Endothelial cell of umbilical vein (primary cell): Measurements from ENCODE around the gene COL4A2. TPM values are rescaled to one million over a fixed set of nuclear protein-coding genes. Genes with fewer than 3 reads are reported as not detected.

ENCODE experiments used
- BruUV-seq: library from RNA; stranded (reverse); fragments of 400-500 nt; replicated peaks from 2 replicates; lab custom pipeline; 2021; lab: Mats Ljungman, UMichigan
- CTCF ChIA-PET: fragments of 300-600, 350-600 bp; sonication (Branson Sonifier 250); formaldehyde crosslinking; loops from one replicate; lab custom pipeline; 2021; ENCODE audit warnings: antibody characterized with exemption, inconsistent platforms; lab: Charles Lee
- POLR2A ChIA-PET: fragments of 300-600, 350-600 bp; sonication (Branson Sonifier 250); formaldehyde crosslinking; loops from one replicate; lab custom pipeline; 2021; ENCODE audit warnings: antibody characterized with exemption, inconsistent platforms; lab: Charles Lee
- DNase-seq: peaks from one replicate; pipeline ENCODE4 v3.0.0-alpha.2; 2011; ENCODE audit warnings: low read depth, low spot score
- FAIRE-seq: peaks from 2 replicates; lab custom pipeline; 2011; peaks lifted over from hg19 to GRCh38; lab: Jason Lieb, UNC
- H2AFZ ChIP-seq: 2 replicates; pipeline ENCODE4 v1.6.0; 2012; ENCODE audit warnings: low read depth, low read length, control low read depth, inconsistent platforms
- H3K27ac ChIP-seq: 2 replicates; pipeline ENCODE4 v1.5.1; 2011; ENCODE audit warnings: low read depth, mild to moderate bottlenecking, control low read depth, low read length, moderate library complexity; ENCODE audit not compliant: insufficient read depth
- H3K27me3 ChIP-seq, 2 experiments: 2 replicates each; pipeline versions ENCODE4 v1.6.0 to v1.6.1; 2011; ENCODE audit warnings: low read length in 2 of 2, mixed read lengths in 1 of 2; ENCODE audit not compliant: control insufficient read depth in 2 of 2, insufficient read depth in 2 of 2
- H3K36me3 ChIP-seq, 2 experiments: 2 replicates in 1 of 2; 3 replicates in 1 of 2; pipeline ENCODE4 v1.5.1; 2011; ENCODE audit warnings: low read length in 2 of 2, mild to moderate bottlenecking in 1 of 2, moderate library complexity in 1 of 2; ENCODE audit not compliant: control insufficient read depth in 2 of 2, insufficient read depth in 2 of 2; ENCODE audit errors: extremely low read depth in 1 of 2
- H3K4me1 ChIP-seq: 3 replicates; pipeline ENCODE4 v1.5.1; 2011; ENCODE audit warnings: mild to moderate bottlenecking, low read length; ENCODE audit not compliant: control insufficient read depth, insufficient read depth; ENCODE audit errors: extremely low read depth
- H3K4me2 ChIP-seq: 2 replicates; pipeline ENCODE4 v1.6.1; 2011; ENCODE audit warnings: low read length, control low read depth, mixed read lengths; ENCODE audit not compliant: insufficient read depth
- H3K4me3 ChIP-seq, 3 experiments: fragments of 200-600 bp in 1 of 3; sonication (generic), shearing (Covaris generic) in 1 of 3; replicated peaks in 1 of 3; 2 replicates each; pipeline ENCODE4 v1.5.1; 2011 to 2016; ENCODE audit warnings: control low read depth in 3 of 3, low read length in 3 of 3, mild to moderate bottlenecking in 2 of 3, inconsistent platforms in 1 of 3, low read depth in 1 of 3, moderate library complexity in 1 of 3; ENCODE audit not compliant: insufficient read depth in 1 of 3
- H3K79me2 ChIP-seq: 2 replicates; pipeline ENCODE4 v1.6.0; 2012; ENCODE audit warnings: low read length, inconsistent platforms; ENCODE audit not compliant: control insufficient read depth, insufficient read depth
- H3K9ac ChIP-seq: replicated peaks from 2 replicates; pipeline ENCODE3; 2011; ENCODE audit warnings: low read length, control low read depth; ENCODE audit not compliant: insufficient read depth; ENCODE audit errors: extremely low read depth
- H3K9me1 ChIP-seq: replicated peaks from 3 replicates; pipeline ENCODE4 v1.6.0; 2011; ENCODE audit warnings: mild to moderate bottlenecking, low read length; ENCODE audit not compliant: control insufficient read depth, insufficient read depth; ENCODE audit errors: extremely low read depth
- H3K9me3 ChIP-seq: replicated peaks from 2 replicates; pipeline ENCODE4 v1.5.1; 2012; ENCODE audit warnings: low read length, inconsistent platforms; ENCODE audit not compliant: control insufficient read depth, insufficient read depth
- H4K20me1 ChIP-seq: replicated peaks from 2 replicates; pipeline ENCODE3; 2011; ENCODE audit warnings: mild to moderate bottlenecking, low read length; ENCODE audit not compliant: control insufficient read depth, insufficient read depth; ENCODE audit errors: extremely low read depth
- FOS ChIP-seq: IDR thresholded peaks from 2 replicates; pipeline ENCODE4 v1.6.1; 2011; ENCODE audit warnings: mild to moderate bottlenecking, low read length, moderate library complexity, borderline replicate concordance; ENCODE audit not compliant: insufficient read depth
- GATA2 ChIP-seq: IDR thresholded peaks from 2 replicates; pipeline ENCODE4 v1.7.0; 2011; ENCODE audit warnings: low read depth, mild to moderate bottlenecking, moderate library complexity, mixed read lengths, low read length; ENCODE audit not compliant: insufficient read length, insufficient read depth
- JUN ChIP-seq: IDR thresholded peaks from 2 replicates; pipeline ENCODE4 v1.6.1; 2011; ENCODE audit warnings: borderline replicate concordance, low read depth; ENCODE audit not compliant: insufficient read length, insufficient read depth
- POLR2AphosphoS5 ChIP-seq: IDR thresholded peaks from 2 replicates; pipeline ENCODE4 v1.6.1; 2012; ENCODE audit warnings: low read depth, mild to moderate bottlenecking, control low read depth, low read length, moderate library complexity; ENCODE audit not compliant: insufficient read depth
- dilution Hi-C: fragments of 300-500 bp; cut with MboI; formaldehyde crosslinking; loops from one replicate; pipeline ENCODE4 v1.15.0; 2019; ENCODE audit warnings: low sequenced_read_pairs; ENCODE audit not compliant: extremely low pct_ligation_motif_present
- intact Hi-C: fragments of 100-400 bp; cut with micrococcal nuclease; formaldehyde crosslinking; loops from one replicate; pipeline ENCODE4 v1.10.0; 2022
- polyA plus RNA-seq, 4 experiments: library from polyadenylated mRNA; depleted of rRNA in 3 of 4; stranded (reverse) in 3 of 4; unstranded in 1 of 4; fragments of >200 nt; gene quantifications; 2 replicates each; pipeline versions ENCODE4 v1.2.1 to v1.2.3, GENCODE V29; 2011 to 2012; ENCODE audit warnings: missing spikeins in 1 of 4
- total RNA-seq: library from RNA; stranded (reverse); gene quantifications from 2 replicates; pipeline ENCODE4 v1.2.3, GENCODE V29; 2021
- TF ChIP-seq, protein P1 (sequence below), 2 donors: IDR thresholded peaks; 1 replicate in 1 of 2; 2 replicates in 1 of 2; pipeline ENCODE4 v1.5.1; 2011; ENCODE audit warnings: low read length in 2 of 2, mild to moderate bottlenecking in 2 of 2, moderate library complexity in 2 of 2, control low read depth in 1 of 2, inconsistent platforms in 1 of 2, low read depth in 1 of 2; ENCODE audit not compliant: insufficient read depth in 1 of 2; ENCODE audit errors: extremely low read depth in 1 of 2

COL4A2 gene
- total and polyA plus RNA-seq, 2 donors (not counting 3 experiments of a cell fraction or from before 2014, with no cell fraction given): 792 to 940 TPM

GRCh38 chr13:110337247-110337646, 30.2 kb downstream of the COL4A2 start:
- peak; percentile 57 for FAIRE-seq
- no TSS peak for BruUV-seq
- H3K9ac ChIP-seq: no peak overlapping the region

More at GRCh38 chr13:110337247-110337646, 30.2 kb downstream of the COL4A2 start:
- Histone ChIP-seq H3K4me3 (no peak overlapping the region), H2AFZ (no peak overlapping the region), H3K27me3 (no peaks in the 10 kb centered on the region), H3K4me1 (peaks cover 58% of the 10 kb centered on the region), H4K20me1 (no peaks in the 10 kb centered on the region), H3K27ac (peak overlapping the region; percentile 31), H3K79me2 (peaks cover 57% of the 10 kb centered on the region), H3K36me3 (peaks cover 0 to 8% of the 10 kb centered on the region in 2 experiments), H3K9me3 (no peaks in the 10 kb centered on the region), H3K4me2 (no peak overlapping the region), H3K9me1 (no peaks in the 10 kb centered on the region)
- dilution Hi-C loops: no loop called here
- no peak for TF ChIP-seq JUN
- TF ChIP-seq, protein P1, sequence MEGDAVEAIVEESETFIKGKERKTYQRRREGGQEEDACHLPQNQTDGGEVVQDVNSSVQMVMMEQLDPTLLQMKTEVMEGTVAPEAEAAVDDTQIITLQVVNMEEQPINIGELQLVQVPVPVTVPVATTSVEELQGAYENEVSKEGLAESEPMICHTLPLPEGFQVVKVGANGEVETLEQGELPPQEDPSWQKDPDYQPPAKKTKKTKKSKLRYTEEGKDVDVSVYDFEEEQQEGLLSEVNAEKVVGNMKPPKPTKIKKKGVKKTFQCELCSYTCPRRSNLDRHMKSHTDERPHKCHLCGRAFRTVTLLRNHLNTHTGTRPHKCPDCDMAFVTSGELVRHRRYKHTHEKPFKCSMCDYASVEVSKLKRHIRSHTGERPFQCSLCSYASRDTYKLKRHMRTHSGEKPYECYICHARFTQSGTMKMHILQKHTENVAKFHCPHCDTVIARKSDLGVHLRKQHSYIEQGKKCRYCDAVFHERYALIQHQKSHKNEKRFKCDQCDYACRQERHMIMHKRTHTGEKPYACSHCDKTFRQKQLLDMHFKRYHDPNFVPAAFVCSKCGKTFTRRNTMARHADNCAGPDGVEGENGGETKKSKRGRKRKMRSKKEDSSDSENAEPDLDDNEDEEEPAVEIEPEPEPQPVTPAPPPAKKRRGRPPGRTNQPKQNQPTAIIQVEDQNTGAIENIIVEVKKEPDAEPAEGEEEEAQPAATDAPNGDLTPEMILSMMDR (IDR thresholded peaks at IDR 0.05; ENCODE audit: extremely low read depth in 1 of 2, insufficient read depth in 1 of 2, low read depth in 1 of 2, low read length in 2 of 2): no peak
- TF ChIP-seq GATA2: no peak
- TF ChIP-seq POLR2AphosphoS5: peak; percentile 18
- no peak for TF ChIP-seq FOS
- intact Hi-C loops: no loop called here
- peak; percentile 22 for DNase-seq
- POLR2A ChIA-PET: no interaction called here
- CTCF ChIA-PET: no interaction called here
